ENCODE data around the gene BRD2. TPM values are rescaled to one million over a fixed set of nuclear protein-coding genes. Genes with fewer than 3 reads are reported as not detected.

The BRD2 gene
- total and polyA plus RNA-seq, 2 donors: 79.0 to 138 TPM

- Histone ChIP-seq H3K4me1 (ENCODE audit: insufficient read depth) (no peaks in the 10 kb centered on the region), H3K4me3 (ENCODE audit: low read depth, low read length) (no peak overlapping the region), H3K27ac (ENCODE audit: low read depth) (no peak overlapping the region), H3K36me3 (ENCODE audit: insufficient read depth) (no peaks in the 10 kb centered on the region)
- 3% methylated on average over 1 of the region's 1 CpG for WGBS
- no peak for DNase-seq (ENCODE audit: extremely low spot score)
Measured at GRCh38 chr6:33028220-33028849, 59.9 kb downstream of the BRD2 start.

GRCh38 chr6:33029328-33030184, 61.2 kb downstream of the BRD2 start:
- Histone ChIP-seq H3K4me3 (ENCODE audit: low read depth, low read length) (no peak overlapping the region), H3K36me3 (ENCODE audit: insufficient read depth) (no peaks in the 10 kb centered on the region), H3K27ac (ENCODE audit: low read depth) (no peak overlapping the region), H3K4me1 (ENCODE audit: insufficient read depth) (no peaks in the 10 kb centered on the region)
- 45% methylated on average over 6 of the region's 6 CpGs for WGBS
- DNase-seq (ENCODE audit: extremely low spot score): no peak

GRCh38 chr6:33030245-33030644, 61.9 kb downstream of the BRD2 start:
- Histone ChIP-seq H3K36me3 (ENCODE audit: insufficient read depth) (no peaks in the 10 kb centered on the region), H3K27ac (ENCODE audit: low read depth) (no peak overlapping the region), H3K4me3 (ENCODE audit: low read depth, low read length) (no peak overlapping the region), H3K4me1 (ENCODE audit: insufficient read depth) (no peaks in the 10 kb centered on the region)
- 27% methylated on average over 3 of the region's 3 CpGs for WGBS
- DNase-seq (ENCODE audit: extremely low spot score): no peak

Other genes starting within 250 kb of the BRD2 start
- 0.95 TPM for gene HLA-DQA2, start 227.2 kb upstream of the BRD2 start, total RNA-seq
- gene HLA-DQA2, start 227.2 kb upstream of the BRD2 start, polyA plus RNA-seq: not detected
- 0.21 TPM for gene HLA-DQB2, start 205.1 kb upstream of the BRD2 start, total RNA-seq
- 0.10 TPM for gene HLA-DQB2, start 205.1 kb upstream of the BRD2 start, polyA plus RNA-seq
- gene HLA-DOB, start 151.6 kb upstream of the BRD2 start, total RNA-seq: 0.42 TPM
- gene HLA-DOB, start 151.6 kb upstream of the BRD2 start, polyA plus RNA-seq: 0.90 TPM
- 14.0 TPM for gene TAP2, start 129.9 kb upstream of the BRD2 start, total RNA-seq
- 18.5 TPM for gene TAP2, start 129.9 kb upstream of the BRD2 start, polyA plus RNA-seq
- gene PSMB8, start 124.5 kb upstream of the BRD2 start, total RNA-seq: 24.9 TPM
- gene PSMB8, start 124.5 kb upstream of the BRD2 start, polyA plus RNA-seq: 82.0 TPM
- 16.7 TPM for gene TAP1, start 114.9 kb upstream of the BRD2 start, total RNA-seq
- 49.8 TPM for gene TAP1, start 114.9 kb upstream of the BRD2 start, polyA plus RNA-seq
- 6.7 TPM for gene PSMB9, start 114.4 kb upstream of the BRD2 start, total RNA-seq
- gene PSMB9, start 114.4 kb upstream of the BRD2 start, polyA plus RNA-seq: 53.0 TPM
- 8.9 TPM for gene HLA-DMB, start 27.6 kb upstream of the BRD2 start, total RNA-seq
- 16.4 TPM for gene HLA-DMB, start 27.6 kb upstream of the BRD2 start, polyA plus RNA-seq
- 8.9 TPM for gene HLA-DMA, start 15.5 kb upstream of the BRD2 start, total RNA-seq
- 30.4 TPM for gene HLA-DMA, start 15.5 kb upstream of the BRD2 start, polyA plus RNA-seq
- gene HLA-DOA, start 41.0 kb downstream of the BRD2 start, total RNA-seq: 2.7 TPM
- gene HLA-DOA, start 41.0 kb downstream of the BRD2 start, polyA plus RNA-seq: 5.7 TPM
- 25.4 TPM for gene HLA-DPA1, start 105.1 kb downstream of the BRD2 start, total RNA-seq
- gene HLA-DPA1, start 105.1 kb downstream of the BRD2 start, polyA plus RNA-seq: 51.6 TPM
- gene HLA-DPB1, start 107.4 kb downstream of the BRD2 start, total RNA-seq: 16.4 TPM
- 74.7 TPM for gene HLA-DPB1, start 107.4 kb downstream of the BRD2 start, polyA plus RNA-seq
- gene COL11A2, start 223.9 kb downstream of the BRD2 start, total RNA-seq: 1.3 TPM
- gene COL11A2, start 223.9 kb downstream of the BRD2 start, polyA plus RNA-seq: 0.30 TPM
- gene RXRB, start 232.1 kb downstream of the BRD2 start, total RNA-seq: 21.4 TPM
- 41.6 TPM for gene RXRB, start 232.1 kb downstream of the BRD2 start, polyA plus RNA-seq
- 60.0 TPM for gene SLC39A7, start 232.3 kb downstream of the BRD2 start, total RNA-seq
- gene SLC39A7, start 232.3 kb downstream of the BRD2 start, polyA plus RNA-seq: 77.1 TPM
- gene HSD17B8, start 236.1 kb downstream of the BRD2 start, total RNA-seq: 7.6 TPM
- 17.3 TPM for gene HSD17B8, start 236.1 kb downstream of the BRD2 start, polyA plus RNA-seq
- 19.1 TPM for gene RING1, start 239.9 kb downstream of the BRD2 start, total RNA-seq
- 48.3 TPM for gene RING1, start 239.9 kb downstream of the BRD2 start, polyA plus RNA-seq

Measured in urinary bladder (tissue), 4 donors.